Tibial nerve (tissue), 4 donors: ENCODE data around the gene FBXO2. TPM values are rescaled to one million over a fixed set of nuclear protein-coding genes. Genes with fewer than 3 reads are reported as not detected.

Source experiments
- DNase-seq, 2 donors: peaks; one replicate each; pipeline ENCODE4 v3.0.0-alpha.2; 2019; ENCODE audit warnings: low spot score in 2 of 2
- H3K27ac ChIP-seq, 4 donors: fragments of 200-600 bp; sonication (generic) in 3 of 4; one replicate each; pipeline ENCODE4 v1.5.1; 2017 to 2019; ENCODE audit warnings: mild to moderate bottlenecking in 1 of 4
- H3K27me3 ChIP-seq, 2 donors: fragments of 200-600 bp; sonication (generic) in 1 of 2; one replicate each; pipeline versions ENCODE4 v1.5.1 to v1.6.0; 2017 to 2019
- H3K36me3 ChIP-seq, 3 donors: fragments of 200-600 bp; sonication (generic); one replicate each; pipeline ENCODE4 v1.5.1; 2018 to 2019
- H3K4me1 ChIP-seq, 4 donors: fragments of 200-600 bp; sonication (generic) in 3 of 4; one replicate each; pipeline ENCODE4 v1.5.1; 2017 to 2019
- H3K4me3 ChIP-seq, 4 donors: fragments of 200-600 bp; sonication (generic) in 3 of 4; one replicate each; pipeline ENCODE4 v1.5.1; 2017 to 2019; ENCODE audit warnings: mild to moderate bottlenecking in 1 of 4, moderate library complexity in 1 of 4
- H3K9me3 ChIP-seq, 4 donors: fragments of 200-600 bp; sonication (generic) in 3 of 4; one replicate each; pipeline ENCODE4 v1.5.1; 2017 to 2019
- EP300 ChIP-seq, 2 donors: sonication (generic); formaldehyde crosslinking; IDR thresholded peaks; one replicate each; pipeline ENCODE4 v1.6.1; 2017; ENCODE audit warnings: antibody characterized with exemption in 2 of 2, mild to moderate bottlenecking in 1 of 2
- POLR2A ChIP-seq, 2 donors: fragments of 450-650 bp; IDR thresholded peaks; one replicate each; pipeline ENCODE4 v1.6.1; 2017; ENCODE audit warnings: antibody characterized with exemption in 2 of 2, mild to moderate bottlenecking in 2 of 2, moderate library complexity in 2 of 2
- WGBS, 2 donors: methylation state at CpG; one replicate each; pipeline ENCODE4 v1.1.5; 2018; 5-methylcytosine and 5-hydroxymethylcytosine counted together
- total RNA-seq, 4 donors: library from RNA; depleted of rRNA; stranded (reverse); fragments of >200 nt; gene quantifications; one replicate each; pipeline ENCODE4 v1.1.0, GENCODE V29; 2016
- TF ChIP-seq, protein P1 (sequence below), 5 experiments: fragments of 200-600 bp in 3 of 5; fragments of 450-650 bp in 2 of 5; sonication (generic) in 3 of 5; IDR thresholded peaks; one replicate each; pipeline ENCODE4 v1.5.1; 2016 to 2019; ENCODE audit warnings: antibody characterized with exemption in 5 of 5, mild to moderate bottlenecking in 3 of 5, moderate library complexity in 2 of 5

The FBXO2 gene
- total RNA-seq, 4 donors from 2014 or later: 7.5 to 21.0 (median 15.6) TPM

DNA sequence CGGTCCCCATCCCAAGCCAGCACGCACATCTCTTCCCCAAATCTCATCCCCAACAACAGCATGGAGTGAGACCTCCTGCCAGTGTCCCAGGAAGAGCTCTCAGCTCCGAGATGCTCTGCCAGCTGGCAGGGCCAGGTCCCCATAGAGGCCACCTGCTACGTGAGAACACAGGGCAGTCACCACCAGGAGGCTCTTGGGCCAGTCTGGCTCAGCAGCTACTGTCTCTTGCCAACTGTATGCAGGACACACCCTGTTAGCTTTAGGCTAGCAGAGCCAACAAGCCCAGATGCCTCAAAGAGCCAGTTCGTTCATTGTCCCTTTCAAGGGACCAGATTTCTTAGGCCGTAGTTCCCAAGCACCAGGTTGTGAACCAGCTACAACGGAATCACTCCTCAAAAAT, 36.9 kb downstream of the FBXO2 start:
- H3K9me3 ChIP-seq: no peaks in the 10 kb centered on the region
- no peak overlapping the region for H3K27ac ChIP-seq
- no peak for TF ChIP-seq EP300 (IDR thresholded peaks at IDR 0.05)
- TF ChIP-seq, protein P1, sequence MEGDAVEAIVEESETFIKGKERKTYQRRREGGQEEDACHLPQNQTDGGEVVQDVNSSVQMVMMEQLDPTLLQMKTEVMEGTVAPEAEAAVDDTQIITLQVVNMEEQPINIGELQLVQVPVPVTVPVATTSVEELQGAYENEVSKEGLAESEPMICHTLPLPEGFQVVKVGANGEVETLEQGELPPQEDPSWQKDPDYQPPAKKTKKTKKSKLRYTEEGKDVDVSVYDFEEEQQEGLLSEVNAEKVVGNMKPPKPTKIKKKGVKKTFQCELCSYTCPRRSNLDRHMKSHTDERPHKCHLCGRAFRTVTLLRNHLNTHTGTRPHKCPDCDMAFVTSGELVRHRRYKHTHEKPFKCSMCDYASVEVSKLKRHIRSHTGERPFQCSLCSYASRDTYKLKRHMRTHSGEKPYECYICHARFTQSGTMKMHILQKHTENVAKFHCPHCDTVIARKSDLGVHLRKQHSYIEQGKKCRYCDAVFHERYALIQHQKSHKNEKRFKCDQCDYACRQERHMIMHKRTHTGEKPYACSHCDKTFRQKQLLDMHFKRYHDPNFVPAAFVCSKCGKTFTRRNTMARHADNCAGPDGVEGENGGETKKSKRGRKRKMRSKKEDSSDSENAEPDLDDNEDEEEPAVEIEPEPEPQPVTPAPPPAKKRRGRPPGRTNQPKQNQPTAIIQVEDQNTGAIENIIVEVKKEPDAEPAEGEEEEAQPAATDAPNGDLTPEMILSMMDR (IDR thresholded peaks at IDR 0.05): no peak
- no peak for TF ChIP-seq POLR2A (IDR thresholded peaks at IDR 0.05)
- WGBS, 2 donors: 54 to 63% methylated on average over 7 of the region's 7 CpGs
- no peaks in the 10 kb centered on the region for H3K4me1 ChIP-seq
- DNase-seq: no peak
- H3K36me3 ChIP-seq: no peaks in the 10 kb centered on the region
- H3K4me3 ChIP-seq: no peak overlapping the region
- peaks cover 0 to 29% of the 10 kb centered on the region in 2 donors for H3K27me3 ChIP-seq

DNA sequence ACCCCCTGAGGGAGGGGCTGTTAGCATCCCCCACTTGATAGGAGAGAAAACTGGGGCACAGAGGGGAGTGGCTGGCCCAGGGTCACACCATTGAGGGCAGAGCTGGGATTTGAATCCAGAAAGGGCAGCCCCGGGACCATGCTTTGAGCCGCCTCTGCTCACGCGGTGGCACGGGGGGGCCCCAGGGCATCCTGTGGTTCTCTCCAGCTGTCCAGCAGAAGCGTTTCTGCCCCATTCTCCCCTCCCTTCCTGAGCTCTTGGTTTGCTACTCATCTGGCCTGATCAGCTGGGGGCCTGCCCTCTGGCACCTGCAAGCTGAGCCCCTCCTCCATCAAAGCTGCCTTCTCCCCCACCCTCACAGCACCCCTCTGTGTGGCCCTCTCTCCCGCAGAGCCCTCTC, 37.5 kb downstream of the FBXO2 start:
- Histone ChIP-seq H3K36me3 (no peaks in the 10 kb centered on the region), H3K27ac (no peak overlapping the region), H3K4me3 (no peak overlapping the region), H3K27me3 (peaks cover 0 to 24% of the 10 kb centered on the region in 2 donors), H3K4me1 (no peaks in the 10 kb centered on the region), H3K9me3 (no peaks in the 10 kb centered on the region)
- TF ChIP-seq EP300 (IDR thresholded peaks at IDR 0.05) (no peak), POLR2A (IDR thresholded peaks at IDR 0.05) (no peak)
- TF ChIP-seq, protein P1 (IDR thresholded peaks at IDR 0.05): no peak
- 43 to 55% methylated on average over 7 of the region's 7 CpGs for WGBS, 2 donors
- DNase-seq: no peak

DNA sequence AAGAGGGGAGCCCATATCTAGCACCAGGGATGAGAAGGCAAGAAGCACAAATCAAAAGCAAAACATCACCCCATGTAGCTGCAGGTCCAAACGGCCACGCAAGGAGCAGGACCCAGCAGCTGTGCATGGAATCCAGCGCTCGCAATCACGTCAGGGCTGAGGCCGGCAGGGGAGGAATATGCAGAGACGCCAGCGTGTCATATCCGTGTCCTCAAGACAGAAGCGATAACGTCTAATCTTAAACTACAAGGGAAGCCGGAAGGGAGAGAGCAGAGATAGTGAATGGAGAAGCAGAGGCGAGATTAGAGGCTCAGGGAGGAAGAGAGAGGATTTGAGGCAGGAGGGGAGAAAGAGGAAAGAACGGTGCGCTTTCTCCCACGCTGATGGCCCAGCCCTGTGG, 39.1 kb downstream of the FBXO2 start:
- Histone ChIP-seq H3K4me1 (no peaks in the 10 kb centered on the region), H3K27ac (no peak overlapping the region), H3K36me3 (no peaks in the 10 kb centered on the region), H3K4me3 (no peak overlapping the region), H3K9me3 (no peaks in the 10 kb centered on the region), H3K27me3 (peaks cover 0 to 17% of the 10 kb centered on the region in 2 donors)
- WGBS, 2 donors: 59 to 61% methylated on average over 16 of the region's 16 CpGs
- TF ChIP-seq, protein P1 (IDR thresholded peaks at IDR 0.05): no peak
- TF ChIP-seq EP300 (IDR thresholded peaks at IDR 0.05) (no peak), POLR2A (IDR thresholded peaks at IDR 0.05) (no peak)
- no peak for DNase-seq

DNA sequence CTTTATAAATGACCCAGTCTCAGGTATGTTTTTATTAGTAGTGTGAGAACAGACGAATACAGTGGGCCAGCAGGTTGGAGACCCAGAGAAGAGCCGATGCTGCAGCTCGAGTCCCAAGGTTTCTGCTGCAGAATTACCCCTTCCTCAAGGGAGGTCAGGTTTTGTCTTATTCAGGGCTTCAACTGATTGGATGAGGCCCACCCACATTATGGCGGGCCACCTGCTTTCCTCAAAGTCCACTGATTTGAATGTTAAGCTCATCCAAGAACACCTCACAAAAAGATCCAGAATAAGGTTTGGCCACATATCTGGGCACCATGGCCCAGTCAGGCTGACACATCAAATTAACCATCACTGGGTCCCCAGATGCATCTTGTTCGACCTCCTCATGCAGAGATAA, 40.9 kb downstream of the FBXO2 start:
- WGBS, 2 donors: 64 to 79% methylated on average over 5 of the region's 5 CpGs
- no peak overlapping the region for H3K27ac ChIP-seq
- peaks cover 0 to 13% of the 10 kb centered on the region in 2 donors for H3K27me3 ChIP-seq
- DNase-seq: no peak
- H3K36me3 ChIP-seq: no peaks in the 10 kb centered on the region
- H3K4me1 ChIP-seq: no peaks in the 10 kb centered on the region
- no peaks in the 10 kb centered on the region for H3K9me3 ChIP-seq
- TF ChIP-seq, protein P1 (IDR thresholded peaks at IDR 0.05): no peak
- no peak for TF ChIP-seq POLR2A (IDR thresholded peaks at IDR 0.05)
- TF ChIP-seq EP300 (IDR thresholded peaks at IDR 0.05): no peak
- no peak overlapping the region for H3K4me3 ChIP-seq

DNA sequence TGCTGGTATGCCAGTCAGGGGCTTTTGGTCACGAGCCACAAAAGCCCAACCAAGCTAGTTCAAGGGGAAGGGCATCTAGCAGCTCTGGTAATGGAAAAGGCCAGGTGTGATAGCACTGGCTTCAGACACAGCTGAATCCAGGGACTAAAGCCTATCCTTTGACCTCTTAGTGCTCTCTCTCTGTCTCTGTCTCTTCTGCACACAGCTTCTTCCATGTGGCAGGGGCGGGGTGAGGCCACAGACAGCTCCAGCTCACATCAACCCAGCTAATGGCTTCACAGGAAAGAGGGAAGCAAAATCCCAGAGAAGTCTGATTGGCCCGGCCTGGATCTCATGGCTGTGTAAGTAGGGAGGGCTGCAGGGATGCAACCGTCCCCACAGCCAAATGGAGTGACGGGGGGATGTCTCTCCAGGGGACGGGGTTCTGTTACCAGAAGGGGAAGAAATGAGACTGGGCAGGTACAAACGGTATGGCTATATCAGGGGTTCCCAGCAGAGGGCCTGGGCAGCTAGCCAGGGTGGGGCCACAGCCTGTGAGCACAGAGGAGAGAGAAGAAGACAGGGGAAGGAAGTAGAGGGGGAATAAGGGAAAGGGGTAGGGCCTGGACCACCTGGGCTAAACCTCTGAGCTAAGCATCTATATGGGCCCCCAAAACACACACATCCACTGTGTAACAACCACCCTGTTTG, 42.4 kb downstream of the FBXO2 start:
- TF ChIP-seq, protein P1 (IDR thresholded peaks at IDR 0.05): no peak
- TF ChIP-seq EP300 (IDR thresholded peaks at IDR 0.05) (no peak), POLR2A (IDR thresholded peaks at IDR 0.05) (no peak)
- peaks cover 0 to 6% of the 10 kb centered on the region in 2 donors for H3K27me3 ChIP-seq
- H3K4me3 ChIP-seq: no peak overlapping the region
- no peaks in the 10 kb centered on the region for H3K36me3 ChIP-seq
- 42 to 50% methylated on average over 7 of the region's 7 CpGs for WGBS, 2 donors
- H3K27ac ChIP-seq: no peak overlapping the region
- peaks cover 0 to 5% (median 0%) of the 10 kb centered on the region in 4 donors for H3K9me3 ChIP-seq
- no peaks in the 10 kb centered on the region for H3K4me1 ChIP-seq
- DNase-seq: no peak
